Gastroesophageal sphincter (tissue), 3 donors: ENCODE results near the gene NSA2.

Experiments
- CTCF ChIP-seq, 4 experiments: fragments of 200-600 bp in 2 of 4; fragments of 450-650 bp in 2 of 4; sonication (generic) in 1 of 4; IDR thresholded peaks; one replicate each; pipeline ENCODE4 v1.5.1; 2017 to 2019; ENCODE audit warnings: antibody characterized with exemption in 4 of 4, mild to moderate bottlenecking in 2 of 4, moderate library complexity in 2 of 4
- POLR2A ChIP-seq, 2 donors: fragments of 450-650 bp; IDR thresholded peaks; one replicate each; pipeline ENCODE4 v1.6.1; 2017; ENCODE audit warnings: antibody characterized with exemption in 2 of 2, mild to moderate bottlenecking in 2 of 2, moderate library complexity in 1 of 2

GRCh38 chr5:74765929-74766328 lies 1.1 kb upstream of the NSA2 start:
- no peak for TF ChIP-seq CTCF (IDR thresholded peaks at IDR 0.05)
- no peak for TF ChIP-seq POLR2A (IDR thresholded peaks at IDR 0.05)
